CD4-positive, alpha-beta T cell treated with Interleukin-2 at 100 ng/mL for 4 hours (primary cell): ENCODE data around the gene RANBP6.
"Not testable (repeated sequence)": the region's sequence is repeated elsewhere in the genome, so short reads cannot be mapped to it uniquely, and the experiment has no call there.

Experiments
- DNase-seq: peaks from one replicate; pipeline ENCODE4 v3.0.0-alpha.2; 2020; ENCODE audit warnings: low spot score

Gene RANBP6

DNA sequence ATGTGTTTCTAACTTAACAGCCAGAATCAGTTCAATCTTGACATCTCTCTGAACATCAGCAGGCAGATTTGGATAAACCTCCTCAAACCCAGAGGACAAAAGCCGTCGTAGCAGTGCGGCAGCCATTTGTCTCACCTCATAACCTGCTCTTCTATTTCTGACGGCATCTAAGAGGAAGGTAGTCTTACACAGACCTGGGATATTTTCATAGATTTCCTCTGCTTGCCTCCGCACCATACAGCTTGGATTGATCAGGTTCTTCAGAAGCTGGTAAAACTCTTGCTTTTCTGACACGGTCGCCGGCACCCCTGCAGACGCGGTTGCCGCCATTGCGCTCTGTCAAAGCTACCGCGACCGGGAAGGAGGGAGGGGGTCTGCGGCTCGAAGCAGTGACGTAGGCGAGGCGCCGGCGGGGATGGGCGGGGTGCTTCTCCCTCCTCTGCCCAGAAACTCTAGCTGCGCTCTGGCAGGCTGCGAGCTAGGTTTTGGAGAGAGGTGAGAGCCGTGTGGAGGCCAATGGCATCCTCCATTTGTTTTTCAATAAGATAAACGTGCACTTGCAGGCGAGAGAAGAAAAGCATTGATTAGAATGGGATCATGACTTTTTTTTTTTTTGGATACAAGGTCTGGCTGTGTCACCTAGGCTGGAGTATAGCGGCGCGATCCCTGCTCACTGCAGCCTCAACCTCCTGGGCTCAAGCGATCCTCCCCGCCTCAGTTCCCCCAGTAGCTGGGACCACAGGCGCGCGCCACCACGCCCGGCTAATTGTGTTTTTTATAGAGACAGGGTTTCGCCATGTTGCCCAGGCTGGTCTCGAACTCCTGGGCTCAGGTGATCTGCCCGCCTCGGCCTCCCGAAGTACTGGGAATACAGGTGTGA is at the start of gene RANBP6:
Gene RANBP6 (minus strand): TSS at position 347 of the 880 bp plus-strand sequence. CDS start 17 bp downstream, at position 330.
- DNase-seq: peak; percentile 90

DNA sequence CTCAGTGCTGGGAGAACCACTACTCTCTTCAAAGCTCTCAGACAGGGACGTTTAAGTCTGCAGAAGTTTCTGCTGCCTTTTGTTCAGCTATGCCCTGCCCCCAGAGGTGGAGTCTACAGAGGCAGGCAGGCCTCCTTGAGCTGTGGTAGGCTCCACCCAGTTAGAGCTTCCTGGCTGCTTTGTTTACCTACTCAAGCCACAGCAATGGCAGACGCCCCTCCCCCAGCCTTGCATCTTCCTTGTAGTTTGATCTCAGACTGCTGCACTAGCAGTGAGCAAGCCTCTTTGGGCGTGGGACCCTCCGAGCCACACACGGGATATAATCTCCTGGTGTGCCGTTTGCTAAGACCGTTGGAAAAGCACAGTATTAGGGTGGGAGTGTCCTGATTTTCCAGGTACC is 47.7 kb upstream of the RANBP6 start:
- not testable (repeated sequence) for DNase-seq

DNA sequence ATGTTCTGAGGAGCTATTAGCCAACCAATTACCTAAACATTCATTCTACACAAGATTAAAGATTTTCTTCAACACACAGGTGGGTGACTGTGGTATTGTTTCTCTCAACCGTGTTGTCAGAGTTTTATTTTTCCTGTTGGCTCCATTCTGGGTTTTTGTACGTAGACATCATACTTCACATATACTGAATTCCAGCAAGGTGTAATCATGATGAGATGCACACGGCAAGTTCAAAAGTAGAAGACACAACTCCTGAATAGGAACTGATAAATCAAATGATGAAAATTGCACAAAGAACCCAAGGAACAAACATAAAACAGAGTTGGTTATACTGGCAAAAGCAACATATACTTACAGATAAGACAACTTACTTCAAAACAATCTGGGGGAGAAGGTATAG is 40.2 kb upstream of the RANBP6 start:
- DNase-seq: no peak

DNA sequence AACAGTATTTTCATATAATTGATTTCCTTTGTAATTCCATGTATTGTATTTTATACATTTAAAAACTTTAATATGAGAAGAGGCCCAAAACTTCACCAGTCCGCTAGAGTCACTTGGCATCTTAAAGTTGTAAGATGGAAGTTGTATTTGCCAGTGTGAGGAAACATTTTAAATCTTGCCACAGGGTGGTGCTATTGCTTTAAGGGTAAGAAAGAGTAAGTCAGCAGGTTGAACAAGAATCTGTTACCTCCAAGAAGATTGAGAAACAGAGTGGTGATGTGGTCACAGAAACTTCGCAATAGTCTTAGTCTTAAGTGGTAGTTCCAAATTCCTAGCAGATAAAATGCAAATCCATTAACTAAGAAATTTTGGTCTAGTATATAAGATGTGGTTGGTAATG is 39.8 kb upstream of the RANBP6 start:
- peak; percentile 71 for DNase-seq

DNA sequence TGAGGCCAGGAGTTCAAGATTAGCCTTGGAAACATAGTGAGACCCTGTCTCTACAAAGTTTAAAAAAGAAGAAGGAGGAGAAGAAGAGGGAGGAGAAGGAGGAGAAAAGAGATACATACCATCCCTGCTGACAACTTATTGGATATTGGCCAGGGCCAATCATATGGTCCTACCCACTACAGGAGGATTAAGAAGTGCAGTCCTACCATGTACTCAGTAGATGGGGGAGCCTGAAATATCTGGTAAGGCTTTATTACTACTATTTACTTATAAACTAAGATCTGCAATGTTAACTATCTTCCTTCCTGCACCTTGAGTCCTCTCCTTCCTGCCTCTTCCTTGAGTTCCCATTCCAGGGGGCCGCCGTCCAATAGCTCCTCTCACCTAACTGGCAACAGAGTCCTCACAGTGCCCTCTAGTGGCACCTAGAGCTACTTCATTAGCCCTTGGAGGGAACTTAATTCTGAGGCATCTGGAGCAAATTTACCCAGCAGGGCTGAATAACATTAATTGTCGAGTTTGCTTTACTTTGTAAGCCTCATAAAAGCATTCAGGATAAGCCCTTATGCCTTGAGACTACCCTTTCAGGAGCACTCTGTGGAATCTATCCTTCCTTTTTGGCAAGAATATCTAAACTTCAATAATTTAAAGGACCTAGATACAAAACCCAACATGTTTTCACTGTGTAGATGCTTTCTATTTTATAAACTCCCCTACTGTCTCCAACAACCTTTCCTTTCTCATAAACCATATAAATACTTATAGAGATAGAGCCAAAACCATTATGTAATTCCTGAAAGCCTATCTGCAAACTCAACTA is 39.1 kb upstream of the RANBP6 start:
- DNase-seq: peak; percentile 69

DNA sequence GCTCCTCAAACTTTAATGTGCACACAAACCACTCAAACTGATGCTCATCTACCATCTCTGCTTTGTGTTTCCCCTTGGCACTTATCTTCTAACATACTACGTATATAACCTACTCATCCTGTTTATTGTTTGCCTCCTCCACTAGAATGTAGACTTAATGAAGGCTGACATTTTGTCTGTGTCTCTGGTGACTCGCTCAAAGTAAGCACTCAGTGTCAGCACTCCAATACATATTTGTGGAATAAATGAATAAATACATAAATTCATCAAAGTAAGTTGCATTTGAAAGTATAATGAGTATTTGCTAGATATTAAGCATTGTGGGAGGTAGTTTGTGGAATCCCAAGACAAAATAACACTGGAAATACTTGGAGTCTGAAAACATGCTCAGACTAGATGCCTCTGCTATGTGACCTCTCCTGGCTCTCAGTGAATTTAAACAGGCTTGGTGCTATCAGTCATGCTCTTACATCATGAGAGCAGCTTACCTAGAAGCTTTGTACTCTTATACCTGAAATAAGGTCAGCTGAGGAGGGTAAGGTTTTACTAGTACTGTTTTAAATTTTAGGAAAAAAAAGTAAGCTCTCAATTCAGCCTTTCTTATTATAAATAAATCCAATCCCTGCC is 37.0 kb upstream of the RANBP6 start:
- no peak for DNase-seq

DNA sequence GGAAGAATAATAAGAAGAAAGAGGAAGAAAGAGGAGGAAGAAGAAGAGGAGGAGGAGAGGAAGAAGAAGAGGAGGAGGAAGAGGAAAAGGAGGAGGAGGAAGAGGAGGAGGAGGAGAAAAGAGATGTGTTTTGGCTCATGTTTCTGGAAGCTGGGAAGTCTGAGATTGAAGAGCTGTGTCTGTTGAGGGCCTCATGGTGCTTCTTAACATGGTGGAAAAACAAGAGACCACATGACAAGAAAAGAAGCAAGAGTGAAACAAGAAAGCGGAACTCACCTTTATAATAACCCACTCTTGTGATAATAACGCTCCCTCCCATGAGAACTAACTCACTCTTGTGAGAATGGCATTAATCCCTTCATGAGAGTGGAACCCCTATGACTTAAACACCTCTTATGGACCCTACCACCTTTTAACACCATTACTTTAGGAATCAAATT is 36.1 kb upstream of the RANBP6 start:
- no peak for DNase-seq

DNA sequence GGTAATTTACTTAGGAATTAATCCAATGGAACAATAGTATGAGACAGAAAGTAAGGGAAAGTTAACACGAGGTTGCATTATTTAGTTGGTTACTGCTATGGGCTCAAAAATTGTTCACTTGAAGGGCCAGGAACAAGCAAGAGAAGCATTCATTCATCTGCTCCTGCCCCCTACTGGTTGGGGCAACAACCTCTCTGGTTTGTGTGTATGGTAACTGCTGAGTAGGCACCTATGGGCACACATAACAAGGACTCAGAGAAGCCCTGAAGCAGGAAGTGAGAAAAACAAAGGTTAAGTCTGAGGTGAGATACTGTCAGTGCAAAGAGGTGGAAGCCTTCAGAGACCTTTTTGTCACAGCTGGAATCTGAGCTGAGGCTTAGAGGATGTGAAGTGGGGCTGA is 34.4 kb upstream of the RANBP6 start:
- peak; percentile 32 for DNase-seq

DNA sequence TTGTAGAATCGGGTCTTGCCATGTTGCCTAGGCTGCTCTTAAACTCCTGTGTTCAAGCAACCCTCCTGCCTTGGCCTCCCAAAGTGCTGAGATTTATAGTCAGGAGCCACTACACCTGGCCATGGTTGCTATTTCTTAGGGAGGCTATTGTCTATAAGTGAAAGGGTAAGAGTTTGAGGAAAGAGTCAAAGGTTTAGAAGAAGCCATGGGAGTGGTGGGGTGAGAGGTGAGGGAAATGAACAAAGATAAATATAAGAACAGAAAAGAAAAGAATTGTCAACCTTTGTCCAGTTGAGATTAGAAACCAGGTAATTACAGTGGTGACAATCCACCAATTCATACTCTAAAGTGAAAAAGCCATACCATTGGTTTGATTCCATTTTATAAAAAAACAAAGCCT is 32.6 kb upstream of the RANBP6 start:
- no peak for DNase-seq

DNA sequence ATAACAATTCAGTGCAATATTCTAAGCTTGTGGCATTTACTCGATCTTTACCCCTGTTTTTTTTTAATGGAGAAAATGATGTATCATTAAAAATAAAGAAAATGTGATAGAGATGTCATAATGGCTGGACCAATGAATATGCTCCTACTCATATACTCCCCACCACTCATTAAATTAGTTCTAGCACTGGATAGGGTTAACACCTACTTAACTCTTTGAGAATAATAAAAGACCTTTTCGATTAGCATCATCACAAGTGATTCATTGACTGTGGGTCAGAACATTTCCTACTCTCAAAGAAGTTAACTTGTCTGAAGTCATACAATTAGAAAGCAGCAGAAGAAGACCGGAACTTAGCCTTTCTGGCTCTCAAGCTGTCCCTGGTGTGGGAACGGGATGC is 31.6 kb upstream of the RANBP6 start:
- no peak for DNase-seq

DNA sequence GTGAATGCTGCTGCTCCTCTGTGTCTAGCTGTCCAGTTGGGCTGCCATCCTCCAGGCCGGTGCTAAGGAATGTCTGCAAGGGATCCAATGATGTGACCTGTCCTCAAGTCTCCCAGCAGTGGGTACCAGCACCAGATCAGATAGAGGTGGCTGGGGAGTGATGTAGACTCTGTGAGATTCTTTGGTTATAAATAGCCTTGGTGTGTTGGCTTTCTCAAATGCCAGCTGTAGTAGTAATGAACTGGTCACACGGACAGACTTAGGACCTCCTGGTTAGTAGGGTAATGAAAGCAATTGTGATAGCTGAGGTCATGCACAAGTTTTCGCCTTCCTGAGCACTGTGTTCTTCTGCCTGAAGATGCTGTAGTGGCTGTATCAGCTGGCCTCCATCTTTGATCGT is 29.9 kb upstream of the RANBP6 start:
- DNase-seq: no peak

DNA sequence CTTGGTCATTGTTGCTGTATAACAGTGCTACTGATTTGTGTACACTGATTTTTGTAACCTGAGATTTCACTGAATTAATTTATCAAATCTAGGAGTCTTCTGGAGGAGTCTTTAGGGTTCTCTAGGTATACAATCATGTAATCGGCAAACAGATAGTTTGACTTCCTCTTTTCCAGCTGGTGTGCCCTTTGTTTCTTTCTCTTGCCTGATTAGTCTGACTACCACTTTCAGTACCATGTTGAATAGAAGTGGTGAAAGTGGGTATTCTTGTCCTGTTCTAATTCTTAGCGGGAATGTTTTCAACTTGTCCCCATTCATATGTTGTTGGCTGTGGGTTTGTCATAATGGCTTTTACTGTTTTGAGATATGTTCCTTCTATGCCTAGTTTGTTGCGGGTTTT is 24.7 kb upstream of the RANBP6 start:
- DNase-seq: no peak

DNA sequence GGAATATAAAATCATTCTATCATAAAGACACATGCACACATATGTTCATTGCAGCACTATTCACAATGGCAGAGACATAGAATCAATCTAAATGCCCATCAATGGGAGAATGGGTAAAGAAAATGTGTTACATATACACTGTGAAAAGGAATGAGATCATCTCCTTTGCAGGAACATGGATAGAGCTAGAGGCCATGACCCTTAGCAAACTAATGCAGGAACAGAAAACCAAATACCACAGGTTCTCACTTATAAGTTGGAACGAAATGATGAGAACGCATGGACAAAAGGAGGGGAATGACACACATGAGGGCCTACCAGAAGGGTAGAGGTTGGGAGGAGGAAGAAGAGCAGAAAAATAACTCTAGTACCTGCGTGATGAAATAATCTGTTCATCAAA is 21.0 kb upstream of the RANBP6 start:
- DNase-seq: no peak

DNA sequence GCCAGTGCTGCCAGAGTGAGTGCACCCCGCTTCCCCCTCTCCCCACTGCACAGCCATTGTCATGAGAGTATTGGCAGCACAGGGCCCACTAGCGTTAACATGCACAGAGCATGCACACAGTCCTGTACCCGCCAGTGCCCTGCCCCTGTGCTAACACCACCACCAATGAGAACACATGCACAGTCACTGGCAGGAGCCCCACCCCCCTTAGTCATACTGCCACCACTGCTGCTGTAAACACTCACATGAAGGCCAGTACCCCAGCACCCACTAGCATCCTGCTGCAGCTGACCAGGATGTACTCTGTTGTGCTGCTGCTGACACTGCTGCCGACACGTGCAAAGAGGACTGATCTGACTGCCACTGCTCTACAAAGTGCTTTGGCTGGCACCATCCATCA is 19.5 kb upstream of the RANBP6 start:
- no peak for DNase-seq

DNA sequence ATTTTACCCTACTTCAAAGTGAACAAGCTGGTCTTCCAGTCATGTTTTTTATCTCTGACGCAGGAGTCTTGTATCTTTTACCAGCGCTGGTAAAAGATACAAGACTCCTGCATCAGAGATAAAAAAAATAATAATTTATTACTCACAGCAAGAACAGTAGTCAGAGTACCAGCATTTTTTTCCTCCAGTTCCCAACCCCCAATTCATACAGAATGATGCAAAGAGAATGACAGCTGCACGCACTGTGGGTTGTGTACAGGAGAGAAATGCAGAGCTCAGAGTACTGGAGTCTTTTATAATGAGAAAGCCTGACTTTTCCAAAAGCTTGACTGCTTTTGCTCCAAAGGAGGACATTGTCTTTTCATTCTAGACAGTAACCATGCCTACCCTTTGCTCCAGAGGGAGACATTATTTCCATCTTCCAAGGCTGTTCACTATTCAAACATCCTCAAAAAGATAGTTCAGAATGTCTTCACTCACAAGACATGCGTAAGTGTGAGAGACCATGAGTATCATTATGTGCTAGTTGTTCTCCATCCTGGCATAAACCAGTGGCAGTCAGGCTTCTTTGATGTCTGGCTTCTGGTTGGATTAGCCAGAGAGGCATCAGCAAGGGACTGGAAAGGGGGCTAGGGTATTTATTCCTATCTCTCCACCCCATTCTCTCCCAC is 14.3 kb upstream of the RANBP6 start:
- no peak for DNase-seq

DNA sequence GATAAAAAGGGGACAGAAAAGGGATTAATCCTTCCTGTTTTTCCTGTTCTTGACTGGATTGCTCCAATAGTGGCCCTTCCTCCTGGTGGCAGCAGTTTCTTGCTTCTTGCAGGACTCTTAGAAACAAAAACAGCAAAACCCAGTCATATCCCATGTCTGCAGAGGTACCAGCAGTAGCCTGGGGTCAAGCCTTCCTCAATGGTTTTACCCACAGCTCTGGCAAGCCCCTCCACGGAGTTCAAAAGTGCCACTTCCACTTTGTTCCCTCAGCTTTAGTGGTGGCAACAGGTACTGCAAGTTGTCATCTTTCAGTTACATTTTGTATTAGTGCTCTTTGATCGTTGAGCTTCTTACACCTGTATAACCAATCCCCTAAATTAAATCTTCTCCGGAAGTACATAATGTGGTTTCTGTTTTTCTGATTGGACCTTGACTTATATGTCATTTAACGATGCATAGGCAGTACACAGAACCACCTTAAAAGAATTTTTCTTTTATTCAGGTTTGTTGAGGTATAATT is 8.7 kb upstream of the RANBP6 start:
- DNase-seq: peak; percentile 46

DNA sequence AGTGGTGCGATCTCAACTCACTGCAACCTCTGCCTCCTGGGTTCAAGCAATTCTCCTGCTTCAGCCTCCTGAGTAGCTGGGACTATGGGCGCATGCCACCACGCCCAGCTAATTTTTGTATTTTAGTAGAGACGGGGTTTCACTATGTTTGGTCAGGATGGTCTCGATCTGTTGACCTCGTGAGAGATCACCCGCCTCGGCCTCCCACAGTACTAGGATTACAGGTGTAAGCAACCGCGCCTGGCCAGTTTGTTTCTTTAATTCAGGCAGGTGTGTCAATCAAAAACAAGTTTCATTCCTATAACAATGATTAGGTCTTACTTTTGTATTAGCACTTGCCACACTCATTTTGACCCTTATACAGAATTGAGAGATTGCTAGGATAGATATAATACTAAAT is 1.6 kb upstream of the RANBP6 start:
- DNase-seq: not testable (repeated sequence)

DNA sequence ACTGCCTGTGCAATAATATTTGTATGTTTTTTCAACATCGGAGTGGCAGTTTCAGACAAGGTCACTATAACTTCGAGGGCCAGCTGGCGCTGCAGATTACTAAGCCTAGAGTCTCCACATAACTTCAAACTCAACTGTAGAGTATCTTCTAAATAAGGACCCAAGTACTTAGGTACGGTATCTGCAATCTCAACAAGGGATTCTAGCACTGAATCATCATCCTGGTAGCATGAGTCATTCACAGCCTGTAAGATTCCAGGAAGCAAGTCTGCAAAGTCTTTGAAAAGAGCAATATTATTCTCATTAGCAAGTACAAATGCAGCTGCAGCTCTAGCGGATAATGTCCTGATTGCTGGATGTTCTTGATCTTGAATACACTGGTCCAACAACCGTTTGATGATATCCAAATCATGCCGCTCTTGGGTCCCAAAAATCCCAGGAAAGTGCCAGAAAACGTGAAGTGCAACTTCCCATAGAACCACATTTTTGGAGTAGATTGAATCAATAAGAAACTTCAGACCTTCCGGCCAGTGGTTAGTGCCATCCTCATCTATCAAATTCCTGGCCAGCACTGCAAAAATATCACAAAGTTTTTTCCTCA is 654 bp downstream of the RANBP6 start:
- peak; percentile 74 for DNase-seq

DNA sequence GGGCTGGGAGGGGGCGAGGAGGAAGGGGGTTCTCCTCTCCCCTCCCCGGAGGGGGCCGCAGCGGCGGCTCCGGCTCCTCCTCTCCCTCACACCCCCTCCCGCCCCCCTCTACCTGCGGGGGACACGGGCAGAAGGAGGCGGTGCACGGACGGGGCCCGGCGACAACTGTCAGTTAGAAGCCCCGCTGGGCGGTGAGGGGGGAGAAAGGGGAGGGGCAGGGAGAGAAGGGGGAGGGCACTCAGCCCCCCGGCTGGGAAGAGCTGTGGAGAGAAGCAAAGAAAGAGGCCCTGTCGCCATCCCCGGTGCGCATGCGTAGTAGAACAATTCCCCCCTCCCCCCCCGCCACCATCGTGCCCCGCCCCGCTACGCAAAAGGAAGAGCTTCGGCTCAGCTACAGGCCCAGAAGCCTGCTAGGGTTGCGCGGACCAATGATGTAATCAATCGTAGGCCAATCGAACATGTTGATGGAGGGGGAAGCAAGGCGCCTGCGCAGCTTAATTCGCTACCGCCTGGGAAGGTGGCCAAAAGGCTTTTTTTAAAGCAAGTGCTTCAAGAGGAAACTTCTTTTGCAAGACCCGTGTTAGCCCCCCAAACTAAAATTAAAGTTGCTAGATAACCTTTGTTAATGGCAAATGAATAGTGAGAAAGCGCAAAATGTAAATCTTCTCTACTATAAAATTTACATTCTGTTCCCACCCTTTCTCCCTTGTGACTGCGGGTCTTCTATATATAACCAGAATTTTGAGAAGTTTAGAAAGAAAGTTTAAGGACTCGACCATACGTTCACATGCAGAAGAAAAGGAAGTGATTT is 7.0 kb downstream of the RANBP6 start:
- peak; percentile 97 for DNase-seq

DNA sequence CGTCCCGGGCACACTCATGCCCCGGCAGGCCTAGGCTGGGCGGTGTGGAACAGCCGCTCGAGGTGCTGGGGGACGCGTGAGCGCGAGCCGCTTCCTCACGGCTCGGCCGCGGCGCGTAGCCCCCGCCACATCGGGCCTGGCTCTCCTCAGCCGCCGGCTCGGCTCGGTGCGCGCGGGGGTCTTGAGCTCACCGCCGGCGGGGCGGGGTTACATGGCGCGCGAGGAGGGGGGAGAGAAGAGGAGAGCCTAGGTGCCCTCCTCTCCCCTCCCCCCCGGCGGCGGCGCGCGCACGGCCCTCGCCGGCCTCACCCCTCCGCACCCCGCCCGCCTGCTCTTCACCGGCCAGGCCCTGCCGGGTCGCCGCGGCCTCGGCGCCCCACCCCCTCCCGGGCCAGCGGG is 7.7 kb downstream of the RANBP6 start:
- DNase-seq: peak; percentile 73
